WERI-Rb-1 (cell line): ENCODE results near the gene P2RY8.
"Not testable (repeated sequence)": the region's sequence is repeated elsewhere in the genome, so short reads cannot be mapped to it uniquely, and the experiment has no call there.

Experiments
- DNase-seq: peaks from one replicate; pipeline ENCODE4 v3.0.0-alpha.2; 2020
- H3K27ac ChIP-seq: fragments of 250-450 bp; sonication (Bioruptor Pico); 2 replicates; pipeline ENCODE4 v1.5.1; 2020; ENCODE audit warnings: mild to moderate bottlenecking, moderate library complexity
- H3K27me3 ChIP-seq: fragments of 250-450 bp; sonication (Bioruptor Pico); 2 replicates; pipeline ENCODE4 v1.5.1; 2021; ENCODE audit warnings: mild to moderate bottlenecking, low read depth, moderate library complexity; ENCODE audit not compliant: insufficient read depth, severe bottlenecking
- H3K36me3 ChIP-seq: fragments of 250-450 bp; sonication (Bioruptor Pico); 2 replicates; pipeline ENCODE4 v1.5.1; 2020; ENCODE audit warnings: mild to moderate bottlenecking, moderate library complexity
- H3K4me3 ChIP-seq: 2 replicates; pipeline ENCODE4 v1.5.1; 2011; ENCODE audit warnings: low read depth, mild to moderate bottlenecking, control low read depth, low read length
- H3K9me3 ChIP-seq: fragments of 250-450 bp; sonication (Bioruptor Pico); 2 replicates; pipeline ENCODE4 v1.5.1; 2021; ENCODE audit warnings: mild to moderate bottlenecking, moderate library complexity; ENCODE audit not compliant: severe bottlenecking
- TF ChIP-seq, protein P1 (sequence below): IDR thresholded peaks from 2 replicates; pipeline ENCODE4 v1.5.1; 2011; ENCODE audit warnings: low read depth, mild to moderate bottlenecking, control low read depth, inconsistent platforms, low read length

P2RY8 gene

DNA sequence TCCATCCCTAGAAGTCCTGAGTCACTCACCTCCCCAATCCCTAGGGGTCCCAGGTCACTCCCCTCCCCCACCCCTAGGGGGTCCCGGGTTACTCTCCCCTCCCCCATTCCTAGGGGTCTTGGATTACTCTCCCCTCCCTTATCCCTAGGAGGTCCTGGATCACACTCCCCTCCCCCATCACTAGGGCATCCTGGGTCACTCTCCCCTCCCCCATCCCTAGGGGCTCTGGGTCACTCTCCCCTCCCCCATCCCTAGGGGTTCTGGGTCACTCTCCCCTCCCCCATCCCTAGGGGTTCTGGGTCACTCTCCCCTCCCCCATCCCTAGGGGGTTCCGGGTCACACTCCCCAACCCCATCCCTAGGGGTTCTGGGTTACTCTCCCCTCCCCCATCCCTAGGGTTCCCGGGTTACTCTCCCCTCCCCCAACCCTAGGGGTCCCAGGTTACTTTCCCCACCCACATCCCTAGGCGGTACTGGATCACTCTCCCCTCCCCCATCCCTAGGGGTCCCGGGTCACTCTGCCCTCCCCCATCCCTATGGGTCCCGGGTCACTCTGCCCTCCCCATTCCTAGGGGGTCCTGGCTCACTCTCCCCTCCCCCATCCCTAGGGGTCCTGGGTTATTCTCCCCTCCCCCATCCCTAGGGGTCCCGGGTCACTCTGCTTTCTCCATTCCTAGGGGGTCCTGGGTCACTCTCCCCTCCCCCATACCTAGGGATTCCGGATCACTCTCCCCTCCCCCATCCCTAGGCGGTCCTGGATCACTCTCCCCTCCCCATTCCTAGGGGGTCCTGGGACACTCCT lies 86.4 kb downstream of the P2RY8 start:
- Histone ChIP-seq H3K27ac (no peak overlapping the region), H3K4me3 (no peak overlapping the region), H3K9me3 (peaks cover 6% of the 10 kb centered on the region), H3K27me3 (no peaks in the 10 kb centered on the region), H3K36me3 (peaks cover 5% of the 10 kb centered on the region)
- peak; percentile 7 for DNase-seq
- TF ChIP-seq, protein P1, sequence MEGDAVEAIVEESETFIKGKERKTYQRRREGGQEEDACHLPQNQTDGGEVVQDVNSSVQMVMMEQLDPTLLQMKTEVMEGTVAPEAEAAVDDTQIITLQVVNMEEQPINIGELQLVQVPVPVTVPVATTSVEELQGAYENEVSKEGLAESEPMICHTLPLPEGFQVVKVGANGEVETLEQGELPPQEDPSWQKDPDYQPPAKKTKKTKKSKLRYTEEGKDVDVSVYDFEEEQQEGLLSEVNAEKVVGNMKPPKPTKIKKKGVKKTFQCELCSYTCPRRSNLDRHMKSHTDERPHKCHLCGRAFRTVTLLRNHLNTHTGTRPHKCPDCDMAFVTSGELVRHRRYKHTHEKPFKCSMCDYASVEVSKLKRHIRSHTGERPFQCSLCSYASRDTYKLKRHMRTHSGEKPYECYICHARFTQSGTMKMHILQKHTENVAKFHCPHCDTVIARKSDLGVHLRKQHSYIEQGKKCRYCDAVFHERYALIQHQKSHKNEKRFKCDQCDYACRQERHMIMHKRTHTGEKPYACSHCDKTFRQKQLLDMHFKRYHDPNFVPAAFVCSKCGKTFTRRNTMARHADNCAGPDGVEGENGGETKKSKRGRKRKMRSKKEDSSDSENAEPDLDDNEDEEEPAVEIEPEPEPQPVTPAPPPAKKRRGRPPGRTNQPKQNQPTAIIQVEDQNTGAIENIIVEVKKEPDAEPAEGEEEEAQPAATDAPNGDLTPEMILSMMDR, result no peak

DNA sequence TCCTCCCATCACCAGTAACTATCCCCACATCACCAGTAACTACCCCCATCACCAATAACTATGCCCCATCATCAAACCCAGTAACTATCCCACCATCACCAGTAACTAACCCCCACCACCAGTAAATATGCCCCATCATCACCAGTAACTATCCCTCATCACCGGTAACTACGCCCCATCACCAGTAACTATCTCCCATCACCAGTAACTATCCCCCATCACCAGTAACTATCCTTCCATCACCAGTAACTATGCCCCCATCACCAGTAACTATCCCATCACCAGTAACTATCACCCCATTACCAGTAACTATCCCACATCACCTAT lies 87.2 kb downstream of the P2RY8 start:
- Histone ChIP-seq H3K27me3 (no peaks in the 10 kb centered on the region), H3K36me3 (peaks cover 5% of the 10 kb centered on the region), H3K27ac (no peak overlapping the region), H3K9me3 (no peaks in the 10 kb centered on the region), H3K4me3 (no peak overlapping the region)
- DNase-seq, result no peak
- TF ChIP-seq, protein P1, result no peak

DNA sequence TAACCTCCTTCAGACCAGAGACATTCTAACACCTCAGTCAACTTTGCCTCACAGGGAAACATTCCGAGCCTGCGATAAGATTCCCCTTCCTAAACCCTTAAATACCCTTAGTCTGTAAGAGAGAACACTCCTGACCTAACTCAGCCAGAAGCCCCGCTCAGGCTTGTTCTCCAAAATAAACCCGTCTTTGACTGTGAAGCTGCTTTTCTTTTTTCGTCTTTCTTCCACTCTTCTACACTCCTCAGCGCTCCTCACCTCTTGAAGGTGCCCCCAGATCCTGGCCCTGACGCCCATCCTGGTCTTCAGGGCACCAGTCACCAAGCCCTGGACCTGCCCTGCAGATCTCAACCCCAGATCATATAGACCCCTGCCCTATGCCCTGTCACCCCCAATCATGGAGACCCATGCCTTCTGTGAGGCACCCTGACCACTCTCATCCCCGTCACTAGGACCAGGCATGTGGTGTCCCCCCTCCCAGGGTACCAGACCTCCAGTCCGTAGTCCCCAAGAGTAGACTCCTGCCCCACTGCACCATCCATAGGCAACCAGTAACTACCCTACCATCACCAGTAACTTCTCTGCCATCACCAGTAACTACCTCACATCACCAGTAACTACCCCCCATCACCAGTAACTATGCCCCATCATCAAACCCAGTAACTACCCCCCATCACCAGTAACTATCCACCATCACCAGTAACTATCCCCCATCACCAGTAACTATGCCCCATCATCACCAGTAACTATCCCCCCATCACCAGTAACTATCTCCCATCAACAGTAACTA lies 87.8 kb downstream of the P2RY8 start:
- Histone ChIP-seq H3K27ac (no peak overlapping the region), H3K9me3 (no peaks in the 10 kb centered on the region), H3K4me3 (no peak overlapping the region), H3K27me3 (no peaks in the 10 kb centered on the region), H3K36me3 (peaks cover 5% of the 10 kb centered on the region)
- TF ChIP-seq, protein P1, result no peak
- peak; percentile 5 for DNase-seq

DNA sequence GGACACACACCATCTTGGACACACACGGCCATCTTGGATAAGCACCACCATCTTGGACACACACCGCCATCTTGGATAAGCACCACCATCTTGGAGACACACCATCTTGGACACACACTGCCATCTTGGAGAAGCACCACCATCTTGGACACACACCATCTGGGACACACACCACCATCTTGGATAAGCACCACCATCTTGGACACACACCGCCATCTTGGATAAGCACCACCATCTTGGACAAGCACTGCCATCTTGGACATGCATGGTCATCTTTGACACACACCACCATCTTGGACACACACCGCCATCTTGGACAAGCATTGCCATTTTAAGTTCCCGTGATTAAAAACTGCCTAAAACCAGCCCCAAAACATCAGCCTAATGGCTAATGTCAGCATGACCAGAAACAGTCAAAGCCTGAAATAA lies 88.4 kb downstream of the P2RY8 start:
- not testable (repeated sequence) for H3K36me3 ChIP-seq, H3K27ac ChIP-seq, H3K27me3 ChIP-seq, H3K9me3 ChIP-seq, H3K4me3 ChIP-seq
- DNase-seq, result peak; percentile 2

DNA sequence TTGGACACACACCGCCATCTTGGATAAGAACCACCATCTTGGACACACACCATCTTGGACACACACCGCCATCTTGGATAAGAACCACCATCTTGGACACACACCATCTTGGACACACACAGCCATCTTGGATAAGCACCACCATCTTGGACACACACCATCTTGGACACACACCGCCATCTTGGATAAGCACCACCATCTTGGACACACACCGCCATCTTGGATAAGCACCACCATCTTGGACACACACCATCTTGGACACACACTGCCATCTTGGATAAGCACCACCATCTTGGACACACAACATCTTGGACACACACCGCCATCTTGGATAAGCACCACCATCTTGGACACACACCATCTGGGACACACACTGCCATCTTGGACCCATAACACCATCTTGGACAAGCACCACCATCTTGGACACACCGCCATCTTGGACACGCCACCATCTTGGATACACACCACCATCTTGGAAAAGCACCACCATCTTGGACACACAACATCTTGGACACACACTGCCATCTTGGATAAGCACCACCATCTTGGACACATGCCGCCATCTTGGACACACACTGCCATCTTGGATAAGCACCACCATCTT lies 88.9 kb downstream of the P2RY8 start:
- not testable (repeated sequence) for H3K4me3 ChIP-seq, H3K27ac ChIP-seq, H3K36me3 ChIP-seq, H3K9me3 ChIP-seq, H3K27me3 ChIP-seq
- peak; percentile 3 for DNase-seq

DNA sequence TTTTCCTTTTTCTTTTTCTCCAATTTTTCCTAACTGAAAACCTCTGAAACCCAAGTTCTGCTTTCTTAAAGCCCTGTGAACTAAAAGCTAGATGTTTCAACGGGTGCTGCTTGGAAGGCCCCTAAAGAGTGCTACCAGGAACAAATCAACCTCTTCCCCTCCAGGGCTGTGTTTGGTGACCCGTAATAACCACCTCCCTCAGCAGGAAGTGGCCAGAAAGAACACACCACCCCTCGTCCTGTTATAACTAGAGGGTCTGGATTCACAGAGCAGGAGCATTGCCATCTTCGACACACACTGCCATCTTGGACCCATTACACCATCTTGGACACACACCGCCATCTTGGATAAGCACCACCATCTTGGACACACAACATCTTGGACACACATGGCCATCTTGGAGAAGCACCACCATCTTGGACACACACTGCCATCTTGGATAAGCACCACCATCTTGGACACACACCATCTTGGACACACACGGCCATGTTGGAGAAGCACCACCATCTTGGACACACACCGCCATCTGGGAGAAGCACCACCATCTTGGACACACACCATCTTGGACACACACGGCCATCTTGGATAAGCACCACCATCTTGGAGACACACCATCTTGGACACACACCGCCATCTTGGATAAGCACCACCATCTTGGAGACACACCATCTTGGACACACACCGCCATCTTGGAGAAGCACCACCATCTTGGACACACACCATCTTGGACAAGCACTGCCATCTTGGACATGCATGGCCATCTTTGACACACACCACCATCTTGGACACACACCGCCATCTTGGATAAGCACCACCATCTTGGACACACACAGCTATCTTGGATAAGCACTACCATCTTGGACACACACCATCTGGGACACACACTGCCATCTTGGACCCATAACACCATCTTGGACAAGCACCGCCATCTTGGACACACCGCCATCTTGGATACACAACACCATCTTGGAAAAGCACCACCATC lies 89.7 kb downstream of the P2RY8 start:
- DNase-seq, result peak; percentile 3
- H3K27ac ChIP-seq, H3K9me3 ChIP-seq, H3K27me3 ChIP-seq, H3K4me3 ChIP-seq, H3K36me3 ChIP-seq: not testable (repeated sequence)
